Parathyroid adenoma (tissue), 2 donors: Measurements from ENCODE around the gene CDK11B.
"Not testable (repeated sequence)": the region's sequence is repeated elsewhere in the genome, so short reads cannot be mapped to it uniquely, and the experiment has no call there.

Experiments
- H2AFZ ChIP-seq: fragments of 300-600 bp; sonication (generic); one replicate; pipeline ENCODE4 v1.7.0; 2017; ENCODE audit warnings: antibody characterized with exemption, mild to moderate bottlenecking
- H3K27ac ChIP-seq: fragments of 300-600 bp; sonication (generic); one replicate; pipeline ENCODE4 v1.7.0; 2017
- H3K27me3 ChIP-seq: fragments of 300-600 bp; sonication (generic); one replicate; pipeline ENCODE4 v1.7.0; 2017; ENCODE audit warnings: low read length; ENCODE audit not compliant: control insufficient read depth, insufficient read depth
- H3K36me3 ChIP-seq: fragments of 300-600 bp; sonication (generic); one replicate; pipeline ENCODE4 v1.7.0; 2017; ENCODE audit warnings: low read length; ENCODE audit not compliant: control insufficient read depth, insufficient read depth
- H3K4me1 ChIP-seq: fragments of 300-600 bp; sonication (generic); one replicate; pipeline ENCODE4 v1.7.0; 2017; ENCODE audit warnings: control low read depth
- H3K4me2 ChIP-seq: fragments of 300-600 bp; sonication (generic); one replicate; pipeline ENCODE4 v1.7.0; 2017; ENCODE audit warnings: low read length
- H3K4me3 ChIP-seq: fragments of 300-600 bp; sonication (generic); one replicate; pipeline ENCODE4 v1.7.0; 2017; ENCODE audit warnings: low read depth, low read length
- H3K79me2 ChIP-seq: fragments of 300-600 bp; sonication (generic); one replicate; pipeline ENCODE4 v1.7.0; 2017; ENCODE audit warnings: control low read depth
- H3K9ac ChIP-seq: fragments of 300-600 bp; sonication (generic); one replicate; pipeline ENCODE4 v1.7.0; 2017; ENCODE audit warnings: mild to moderate bottlenecking
- H3K9me3 ChIP-seq: fragments of 300-600 bp; sonication (generic); one replicate; pipeline ENCODE4 v1.7.0; 2017; ENCODE audit warnings: low read length; ENCODE audit not compliant: control insufficient read depth
- donor health status: primary hyperparathyroidism.

CDK11B gene

DNA sequence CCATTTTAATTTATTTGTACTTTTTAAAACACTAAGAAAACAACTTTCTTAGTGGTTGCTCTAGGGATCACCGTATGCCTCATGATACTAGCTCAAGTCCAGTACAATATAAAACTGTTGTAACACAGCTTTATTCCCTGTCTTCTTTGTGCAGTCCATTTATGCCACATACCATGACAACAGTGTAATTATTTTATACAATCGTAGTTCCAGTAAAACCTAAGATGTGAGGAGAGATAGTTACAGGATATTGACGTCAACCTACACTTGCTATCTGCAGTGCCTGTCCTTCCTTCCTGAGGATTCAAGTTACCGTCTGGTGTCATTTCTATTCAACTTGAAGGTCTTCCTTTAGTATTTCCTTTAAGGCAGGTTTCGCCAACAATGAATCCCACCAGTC, 12.5 kb downstream of the CDK11B start:
- H3K9me3 ChIP-seq, H3K4me1 ChIP-seq, H3K79me2 ChIP-seq, H3K27ac ChIP-seq, H3K4me2 ChIP-seq, H3K4me3 ChIP-seq, H2AFZ ChIP-seq, H3K27me3 ChIP-seq, H3K9ac ChIP-seq, H3K36me3 ChIP-seq: not testable (repeated sequence)

DNA sequence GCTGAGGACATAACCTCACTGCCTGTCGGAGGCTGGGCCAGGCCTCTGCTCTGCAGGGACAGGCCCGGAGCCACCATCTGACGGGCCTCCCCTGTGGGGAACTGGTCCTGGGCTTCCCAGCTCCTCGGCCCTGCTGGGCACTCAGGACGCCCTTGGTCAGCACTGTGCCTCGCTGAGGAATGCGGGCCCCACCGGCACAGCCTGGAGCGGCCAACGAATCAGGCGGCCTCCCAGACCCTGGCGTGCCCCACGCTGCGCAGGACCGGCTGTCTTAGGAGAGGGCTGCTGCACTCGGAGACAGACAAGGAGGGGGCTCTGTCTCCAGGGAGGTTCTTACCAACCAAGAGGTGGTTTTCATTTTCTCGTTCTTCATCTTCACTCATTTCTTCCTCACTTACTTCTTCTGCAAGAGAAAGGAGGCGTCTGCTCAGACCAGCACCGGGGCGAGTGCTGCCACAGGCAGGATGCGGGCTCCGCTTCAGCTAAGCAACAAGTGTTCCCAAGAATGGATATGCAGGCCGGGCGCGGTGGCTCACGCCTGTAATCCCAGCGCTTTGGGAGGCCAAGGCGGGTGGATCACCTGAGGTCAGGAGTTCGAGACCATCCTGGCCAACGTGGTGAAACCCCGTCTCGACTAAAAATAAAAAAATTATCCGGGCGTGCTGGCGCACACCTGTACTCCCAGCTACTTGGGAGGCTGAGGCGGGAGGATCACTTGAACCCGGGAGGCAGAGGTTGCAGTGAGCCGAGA, 17.9 kb downstream of the CDK11B start:
- not testable (repeated sequence) for H3K36me3 ChIP-seq, H3K9me3 ChIP-seq, H3K27me3 ChIP-seq, H3K27ac ChIP-seq, H3K79me2 ChIP-seq, H3K4me1 ChIP-seq, H3K4me3 ChIP-seq, H2AFZ ChIP-seq, H3K9ac ChIP-seq, H3K4me2 ChIP-seq

DNA sequence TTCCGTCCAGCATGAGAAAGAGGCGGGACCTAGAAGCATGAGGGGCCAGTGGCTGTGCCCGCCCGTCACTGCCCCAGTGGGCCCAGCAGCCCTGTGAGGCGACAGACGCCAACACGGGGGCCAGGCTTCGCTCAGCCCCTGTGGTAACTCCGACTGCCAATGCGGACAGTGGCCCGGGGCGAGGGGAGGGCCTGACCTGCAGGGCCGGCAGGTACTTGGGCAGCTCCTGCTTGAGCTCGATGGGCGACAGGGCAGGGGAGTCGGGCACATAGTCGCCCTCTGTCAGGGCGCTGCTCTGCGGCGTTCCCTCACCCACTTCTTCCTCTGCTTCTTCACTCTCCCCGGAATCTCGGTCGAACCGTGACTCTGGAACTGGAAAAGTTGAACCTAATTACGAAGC, 18.7 kb downstream of the CDK11B start:
- not testable (repeated sequence) for H3K4me3 ChIP-seq, H3K4me2 ChIP-seq, H2AFZ ChIP-seq, H3K79me2 ChIP-seq, H3K9ac ChIP-seq, H3K9me3 ChIP-seq, H3K27ac ChIP-seq, H3K36me3 ChIP-seq, H3K4me1 ChIP-seq, H3K27me3 ChIP-seq

DNA sequence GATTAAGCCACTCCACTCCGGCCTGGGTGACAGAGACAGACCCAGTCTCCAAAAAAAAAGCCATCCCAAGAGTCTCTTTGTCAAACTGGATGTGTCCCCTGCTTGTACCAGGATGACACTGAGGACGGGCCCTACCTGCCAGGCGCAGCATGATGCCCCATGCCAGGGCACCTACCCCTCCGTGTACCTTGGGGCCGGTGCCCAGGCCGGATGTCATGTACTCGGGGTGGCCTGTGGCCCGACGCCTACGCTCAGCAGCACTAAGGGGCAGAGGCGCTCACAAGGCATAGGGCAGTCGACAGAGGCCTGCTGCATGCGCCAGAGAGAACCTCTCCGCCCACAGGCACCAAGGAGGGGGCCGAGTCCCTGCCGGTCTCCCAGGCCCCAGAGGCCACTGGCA, 19.4 kb downstream of the CDK11B start:
- not testable (repeated sequence) for H3K4me2 ChIP-seq, H2AFZ ChIP-seq, H3K27ac ChIP-seq, H3K36me3 ChIP-seq, H3K9ac ChIP-seq, H3K79me2 ChIP-seq, H3K9me3 ChIP-seq, H3K4me1 ChIP-seq, H3K4me3 ChIP-seq, H3K27me3 ChIP-seq

DNA sequence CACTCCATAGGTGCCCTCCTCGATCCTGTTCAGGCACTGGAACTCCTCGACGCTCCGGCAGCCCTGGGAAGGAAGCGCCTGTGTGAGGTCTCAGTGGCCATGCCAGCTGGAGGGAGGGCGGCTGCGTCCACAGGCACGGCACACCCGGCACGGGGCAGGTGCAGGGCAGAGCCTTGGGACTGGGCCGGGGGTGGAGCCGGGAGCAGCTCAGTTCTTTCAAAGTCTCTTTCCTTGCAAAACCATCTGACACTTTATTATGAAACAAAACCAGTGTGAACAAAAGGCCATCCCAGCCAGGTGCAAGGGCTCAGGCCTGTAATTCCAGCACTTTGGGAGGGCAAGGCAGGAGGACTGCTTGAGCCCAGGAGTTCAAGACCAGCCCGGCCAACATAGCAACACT, 20.3 kb downstream of the CDK11B start:
- H3K27me3 ChIP-seq, H3K4me1 ChIP-seq, H3K36me3 ChIP-seq, H3K27ac ChIP-seq, H3K4me3 ChIP-seq, H2AFZ ChIP-seq, H3K4me2 ChIP-seq, H3K9ac ChIP-seq, H3K9me3 ChIP-seq, H3K79me2 ChIP-seq: not testable (repeated sequence)

DNA sequence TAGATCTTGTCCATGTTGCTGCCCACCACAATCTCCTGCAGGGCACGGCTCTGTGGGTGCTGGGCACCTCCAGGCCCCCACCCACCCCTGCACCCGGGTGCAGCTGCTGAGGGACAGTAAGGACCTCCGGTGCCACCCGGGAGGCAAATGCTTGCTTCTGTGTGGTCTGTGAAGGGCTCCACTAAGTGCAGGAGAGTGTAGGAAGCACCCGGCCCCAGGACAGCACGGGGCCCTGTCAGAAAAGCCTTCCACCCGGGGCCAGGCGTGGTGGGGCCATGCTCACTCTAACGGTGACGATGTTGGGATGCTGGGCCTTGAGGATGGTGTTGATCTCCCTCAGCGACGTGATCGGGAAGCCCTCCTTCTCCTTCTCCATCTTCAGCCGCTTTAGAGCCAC, 21.3 kb downstream of the CDK11B start:
- H3K36me3 ChIP-seq, H3K27me3 ChIP-seq, H3K9ac ChIP-seq: not testable (repeated sequence)

DNA sequence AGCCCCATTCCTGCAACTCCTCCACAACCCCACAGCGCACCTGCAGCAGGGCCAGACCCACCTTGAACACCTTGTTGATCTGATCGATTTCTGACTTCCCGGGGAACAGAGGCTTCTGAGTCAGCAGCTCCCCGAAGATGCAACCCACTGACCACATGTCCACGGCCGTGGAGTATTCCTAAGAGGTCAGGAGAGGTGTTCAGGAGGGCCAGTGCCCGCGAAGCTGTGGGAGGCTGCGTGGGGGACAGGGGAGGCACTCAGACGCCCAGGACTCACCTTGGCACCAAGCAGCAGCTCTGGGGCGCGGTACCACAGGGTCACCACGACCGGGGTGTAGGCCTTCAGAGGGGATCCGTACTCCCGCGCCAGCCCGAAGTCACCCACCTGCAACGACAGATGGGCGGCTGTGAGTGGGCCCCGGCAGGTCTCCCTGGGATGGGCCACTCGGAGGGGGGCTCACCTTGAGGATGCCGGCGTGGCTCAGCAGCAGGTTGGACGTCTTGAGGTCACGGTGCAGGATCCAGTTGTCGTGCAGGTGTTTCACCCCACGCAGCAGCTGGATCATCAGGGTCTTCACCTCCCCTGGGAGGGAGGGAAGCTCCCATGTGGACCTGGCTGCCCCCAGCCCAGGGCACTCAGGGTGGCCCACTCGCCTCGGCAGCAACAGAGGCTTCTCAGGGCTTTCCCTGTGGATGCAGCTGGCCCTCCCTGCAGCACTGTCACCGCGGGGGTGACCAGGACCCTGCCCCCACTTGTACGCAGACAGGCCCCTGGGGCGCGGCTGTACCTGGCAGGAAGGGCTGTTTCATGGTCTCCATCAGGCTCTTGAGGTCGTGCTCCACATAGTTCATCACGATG, 22.0 kb downstream of the CDK11B start:
- not testable (repeated sequence) for H2AFZ ChIP-seq, H3K27me3 ChIP-seq, H3K9me3 ChIP-seq, H3K36me3 ChIP-seq, H3K4me2 ChIP-seq, H3K9ac ChIP-seq, H3K79me2 ChIP-seq, H3K4me3 ChIP-seq, H3K27ac ChIP-seq, H3K4me1 ChIP-seq

More for the DNA sequence above, 21.3 kb downstream of the CDK11B start:
- not testable (repeated sequence) for H3K4me3 ChIP-seq, H3K4me2 ChIP-seq, H3K79me2 ChIP-seq, H2AFZ ChIP-seq, H3K9me3 ChIP-seq, H3K27ac ChIP-seq, H3K4me1 ChIP-seq

DNA sequence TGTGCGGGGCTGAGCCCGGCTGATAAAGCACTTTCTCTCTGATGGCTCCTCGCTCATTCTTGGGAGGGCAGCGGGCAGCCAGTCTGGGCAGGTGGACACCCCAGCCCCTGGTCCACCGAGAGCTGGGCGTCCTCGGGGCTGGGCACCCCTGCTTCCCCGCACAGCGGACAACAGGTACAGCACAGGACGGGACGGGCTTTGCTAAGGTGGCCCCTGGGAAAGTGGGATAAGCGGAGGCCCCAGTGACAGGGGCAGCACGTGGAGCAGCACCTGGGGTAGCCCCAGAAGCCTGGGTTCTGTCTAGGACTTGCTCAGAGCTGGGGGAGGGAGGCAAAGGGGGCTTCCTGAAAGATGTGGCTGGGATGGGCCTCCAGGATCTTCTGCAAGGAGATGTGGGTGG, 24.2 kb downstream of the CDK11B start:
- H3K4me3 ChIP-seq, H3K27ac ChIP-seq, H3K36me3 ChIP-seq, H3K9me3 ChIP-seq, H3K79me2 ChIP-seq, H3K27me3 ChIP-seq, H3K4me2 ChIP-seq, H3K9ac ChIP-seq, H2AFZ ChIP-seq, H3K4me1 ChIP-seq: not testable (repeated sequence)

DNA sequence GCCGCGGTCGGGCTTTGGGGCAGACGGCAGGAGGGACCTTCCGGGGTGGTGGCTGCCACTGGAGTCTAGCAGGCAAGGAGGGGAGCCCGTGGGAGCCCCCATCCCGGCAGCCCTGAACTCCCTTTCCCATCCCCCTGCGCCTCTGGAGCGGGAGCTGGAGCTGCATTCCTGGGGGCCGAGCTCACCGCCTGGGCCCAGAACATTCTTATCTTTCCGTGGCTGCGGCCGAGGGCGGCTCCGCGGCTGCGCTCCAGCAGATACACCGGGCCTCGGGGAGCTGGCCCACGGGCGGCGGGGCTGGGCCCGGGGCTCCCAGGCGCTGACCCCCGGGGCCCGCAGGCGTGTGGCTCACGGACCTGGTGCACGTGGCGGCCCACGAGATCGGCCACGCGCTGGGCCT, 25.4 kb downstream of the CDK11B start:
- not testable (repeated sequence) for H3K4me1 ChIP-seq, H2AFZ ChIP-seq, H3K79me2 ChIP-seq, H3K27me3 ChIP-seq, H3K4me2 ChIP-seq, H3K4me3 ChIP-seq, H3K9me3 ChIP-seq, H3K9ac ChIP-seq, H3K27ac ChIP-seq, H3K36me3 ChIP-seq
